ENCODE measurements around the gene CARD19. TPM values are rescaled to one million over a fixed set of nuclear protein-coding genes. Genes with fewer than 3 reads are reported as not detected.

The CARD19 gene
- total and polyA plus RNA-seq, 2 of the 8 experiments (the other 6 are each of a cell fraction or from before 2014, with no cell fraction given): 21.2 to 112 TPM

DNA sequence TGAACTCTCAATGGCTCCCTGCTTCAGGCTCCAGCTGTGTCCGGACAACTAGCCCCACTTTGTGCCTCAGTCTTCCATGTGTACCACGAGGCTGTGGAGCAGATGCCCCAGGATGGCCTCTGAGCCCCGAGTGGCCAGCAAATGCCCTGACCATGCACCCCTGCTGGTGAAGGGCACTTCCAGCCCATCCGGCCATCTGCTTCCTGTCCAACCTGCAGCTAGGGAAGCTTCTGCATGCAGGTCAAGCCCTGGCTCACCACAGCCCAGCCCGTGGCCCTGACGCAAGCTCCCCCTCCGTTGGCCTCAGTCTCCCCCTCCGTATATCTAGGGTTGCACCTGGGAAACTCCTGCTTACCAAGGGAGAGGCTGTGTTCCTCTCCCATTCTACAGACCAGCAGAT is 33.3 kb downstream of the CARD19 start:
- POLR2A ChIA-PET (ENCODE audit: partially characterized antibody): interaction anchor here (0.6 to 1.0 kb wide), 3 partner anchors 8 to 63 kb away, joined by 3 read pairs; no protein-coding TSS in a partner anchor
- H2BK12ac ChIP-seq (ENCODE audit: low read depth, low read length): no peak overlapping the region
- DNase-seq (ENCODE audit: low read depth in 1 of 2, low spot score in 2 of 2) (no peak), FAIRE-seq (no peak)
- no peak overlapping the region for H4K8ac ChIP-seq (ENCODE audit: extremely low read depth, insufficient read depth, low read length)
- no peak overlapping the region for H2BK15ac ChIP-seq (ENCODE audit: low read length)
- no peak overlapping the region for H3K27ac ChIP-seq (ENCODE audit: low read depth, low read length)
- no peak overlapping the region for H2BK120ac ChIP-seq (replicated peaks; ENCODE audit: low read depth, low read length)
- H2AK5ac ChIP-seq (ENCODE audit: low read depth, low read length): no peak overlapping the region
- no peaks in the 10 kb centered on the region for H3K9me3 ChIP-seq (ENCODE audit: insufficient read depth in 2 of 2, low read depth in 1 of 2, low read length in 1 of 2)
- no peak overlapping the region for H2AFZ ChIP-seq (ENCODE audit: low read length)
- H3K14ac ChIP-seq (ENCODE audit: insufficient read length): no peak overlapping the region
- no peak overlapping the region for H3K18ac ChIP-seq (ENCODE audit: extremely low read depth, low read length)
- H2BK5ac ChIP-seq (ENCODE audit: low read depth, low read length): no peak overlapping the region
- H4K91ac ChIP-seq (replicated peaks; ENCODE audit: insufficient read length, low read length): no peak overlapping the region
- no peak overlapping the region for H3K23ac ChIP-seq (ENCODE audit: insufficient read length)
- H3K36me3 ChIP-seq (ENCODE audit: control insufficient read depth in 2 of 4, insufficient read depth in 4 of 4, low read length in 3 of 4): peaks cover 0 to 4% (median 0%) of the 10 kb centered on the region in 4 experiments; a peak in 1 of 8 replicates
- no peak overlapping the region for H3K4ac ChIP-seq (replicated peaks; ENCODE audit: insufficient read length, low read depth, low read length)
- H3K79me1 ChIP-seq (ENCODE audit: low read depth, low read length): peaks cover 14% of the 10 kb centered on the region
- H3K4me2 ChIP-seq (ENCODE audit: insufficient read depth in 1 of 2, low read depth in 2 of 2, low read length in 2 of 2): no peak overlapping the region
- peaks cover 0 to 15% of the 10 kb centered on the region in 2 experiments for H4K20me1 ChIP-seq (replicated peaks in 1 of 2; ENCODE audit: control insufficient read depth in 1 of 2, insufficient read depth in 2 of 2, low read length in 2 of 2)
- H3K9ac ChIP-seq (replicated peaks in 1 of 4; ENCODE audit: extremely low read depth in 1 of 4, low read depth in 3 of 4, low read length in 3 of 4): no peak overlapping the region
- peaks cover 0 to 11% of the 10 kb centered on the region in 2 experiments; a peak in 1 of 4 replicates for H3K79me2 ChIP-seq (ENCODE audit: control insufficient read depth in 1 of 2, insufficient read depth in 2 of 2, low read length in 2 of 2)
- peaks cover 14% of the 10 kb centered on the region; the same call in 1 of the 2 replicates for H3K23me2 ChIP-seq (ENCODE audit: low read depth, low read length)
- WGBS, 2 experiments (ENCODE audit: extremely low coverage in 1 of 2, insufficient coverage in 1 of 2, insufficient read length in 1 of 2, insufficient replicate concordance in 2 of 2, low coverage in 1 of 2, low lambda C conversion rate in 2 of 2, missing lambda C conversion rate in 1 of 2): 87% methylated on average over 8 of the region's 8 CpGs; no CpG with 5 or more reads in 1 of the 2 experiments
- no peak overlapping the region for H3K56ac ChIP-seq (replicated peaks; ENCODE audit: insufficient read length, low read depth, low read length)
- H3K4me3 ChIP-seq (ENCODE audit: extremely low read depth in 1 of 4, insufficient read depth in 2 of 4, low read depth in 3 of 4, low read length in 4 of 4): no peak overlapping the region
- H2BK20ac ChIP-seq (ENCODE audit: low read length): no peak overlapping the region
- H4K5ac ChIP-seq (ENCODE audit: insufficient read length, low read depth, low read length): no peak overlapping the region
- CTCF ChIA-PET (ENCODE audit: partially characterized antibody): interaction anchor here (0.6 to 3.5 kb wide), 11 partner anchors 10 to 176 kb away, joined by 3 to 17 read pairs (median 4); no protein-coding TSS in a partner anchor
- H3K4me1 ChIP-seq (replicated peaks in 1 of 4; ENCODE audit: control insufficient read depth in 3 of 4, insufficient read depth in 4 of 4, low read length in 3 of 4): peaks cover 0 to 36% (median 22%) of the 10 kb centered on the region in 4 experiments; a peak in 6 of 7 replicates
- H3K27me3 ChIP-seq (replicated peaks in 1 of 4; ENCODE audit: control insufficient read depth in 3 of 4, extremely low read depth in 1 of 4, insufficient read depth in 3 of 4, low read length in 3 of 4): no peaks in the 10 kb centered on the region; a peak in 1 of 7 replicates
- TF ChIP-seq CHD2 (IDR thresholded peaks at IDR 0.05; ENCODE audit: low read length) (no peak), EP300 (IDR thresholded peaks at IDR 0.05; ENCODE audit: borderline replicate concordance in 1 of 2, low read depth in 2 of 2, low read length in 2 of 2) (no peak), SIX5 (IDR thresholded peaks at IDR 0.05; ENCODE audit: low read depth, low read length) (no peak), JUND (IDR thresholded peaks at IDR 0.05; ENCODE audit: low read length) (no peak), POLR2A (IDR thresholded peaks at IDR 0.05; ENCODE audit: control extremely low read depth in 1 of 2, low read depth in 2 of 2, low read length in 2 of 2) (no peak), KDM5A (IDR thresholded peaks at IDR 0.05; ENCODE audit: low read length) (no peak), SUZ12 (IDR thresholded peaks at IDR 0.05; ENCODE audit: low read length) (no peak), RAD21 (IDR thresholded peaks at IDR 0.05 in 1 of 2, conservative IDR thresholded peaks at IDR 0.05 in 1 of 2; ENCODE audit: low read depth in 2 of 2, low read length in 2 of 2) (no peak), SP2 (IDR thresholded peaks at IDR 0.05; ENCODE audit: low read length) (no peak), EGR1 (IDR thresholded peaks at IDR 0.05; ENCODE audit: borderline replicate concordance, low read depth, low read length) (no peak)
- TF ChIP-seq, protein P1, sequence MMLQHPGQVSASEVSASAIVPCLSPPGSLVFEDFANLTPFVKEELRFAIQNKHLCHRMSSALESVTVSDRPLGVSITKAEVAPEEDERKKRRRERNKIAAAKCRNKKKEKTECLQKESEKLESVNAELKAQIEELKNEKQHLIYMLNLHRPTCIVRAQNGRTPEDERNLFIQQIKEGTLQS (IDR thresholded peaks at IDR 0.05; ENCODE audit: insufficient read depth, low read depth, low read length): no peak
- TF ChIP-seq, protein P2, sequence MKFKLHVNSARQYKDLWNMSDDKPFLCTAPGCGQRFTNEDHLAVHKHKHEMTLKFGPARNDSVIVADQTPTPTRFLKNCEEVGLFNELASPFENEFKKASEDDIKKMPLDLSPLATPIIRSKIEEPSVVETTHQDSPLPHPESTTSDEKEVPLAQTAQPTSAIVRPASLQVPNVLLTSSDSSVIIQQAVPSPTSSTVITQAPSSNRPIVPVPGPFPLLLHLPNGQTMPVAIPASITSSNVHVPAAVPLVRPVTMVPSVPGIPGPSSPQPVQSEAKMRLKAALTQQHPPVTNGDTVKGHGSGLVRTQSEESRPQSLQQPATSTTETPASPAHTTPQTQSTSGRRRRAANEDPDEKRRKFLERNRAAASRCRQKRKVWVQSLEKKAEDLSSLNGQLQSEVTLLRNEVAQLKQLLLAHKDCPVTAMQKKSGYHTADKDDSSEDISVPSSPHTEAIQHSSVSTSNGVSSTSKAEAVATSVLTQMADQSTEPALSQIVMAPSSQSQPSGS (IDR thresholded peaks at IDR 0.05; ENCODE audit: low read length): no peak

Measured in H1 (cell line).